Activated B cell treated with CpG ODN at 0.5 μM for 24 hours (primary cell): ENCODE data around the gene EEF1E1. TPM values are rescaled to one million over a fixed set of nuclear protein-coding genes. Genes with fewer than 3 reads are reported as not detected.

Experiments used
- ATAC-seq: fragments of 200-7000 bp; cut with Tn5 transposase; one replicate; pipeline ENCODE4 v1.10.0; 2021; ENCODE audit warnings: low read depth, mild to moderate bottlenecking, moderate library complexity
- CTCF ChIA-PET: fragments of 350-600 bp; sonication (Branson Sonifier 250); formaldehyde crosslinking; loops from one replicate; lab custom pipeline; 2021; ENCODE audit warnings: antibody characterized with exemption; lab: Charles Lee
- POLR2A ChIA-PET: fragments of 350-600 bp; sonication (Branson Sonifier 250); formaldehyde crosslinking; loops from one replicate; lab custom pipeline; 2021; ENCODE audit warnings: antibody characterized with exemption; lab: Charles Lee
- DNase-seq: peaks from one replicate; pipeline ENCODE4 v3.0.0; 2022
- H3K27ac Mint-ChIP-seq: one replicate; pipeline ENCODE4 v1.8.0; 2020; ENCODE audit warnings: mixed read lengths
- H3K27me3 Mint-ChIP-seq: one replicate; pipeline ENCODE4 v1.8.0; 2021; ENCODE audit warnings: mixed read lengths
- H3K36me3 Mint-ChIP-seq: one replicate; pipeline ENCODE4 v1.8.0; 2021; ENCODE audit warnings: low read depth, mixed read lengths
- H3K4me1 Mint-ChIP-seq: one replicate; pipeline ENCODE4 v1.8.0; 2021; ENCODE audit warnings: mixed read lengths
- H3K4me3 Mint-ChIP-seq: one replicate; pipeline ENCODE4 v1.8.0; 2020; ENCODE audit warnings: mild to moderate bottlenecking, mixed read lengths
- H3K9me3 Mint-ChIP-seq: one replicate; pipeline ENCODE4 v1.8.0; 2020; ENCODE audit warnings: mixed read lengths
- intact Hi-C: fragments of 100-400 bp; cut with micrococcal nuclease; formaldehyde crosslinking; loops from one replicate; pipeline ENCODE4 v1.15.1; 2024
- total RNA-seq: library from RNA; stranded (reverse); gene quantifications from 2 replicates; pipeline ENCODE4 v1.2.3, GENCODE V29; 2022
- TF ChIP-seq, protein P1 (sequence below): fragments of 200-600 bp; IDR thresholded peaks from one replicate; pipeline ENCODE4 v1.8.0; 2022; ENCODE audit warnings: antibody characterized with exemption, mild to moderate bottlenecking

The EEF1E1 gene
- total RNA-seq, 1 donor from 2014 or later: 32.5 TPM

DNA sequence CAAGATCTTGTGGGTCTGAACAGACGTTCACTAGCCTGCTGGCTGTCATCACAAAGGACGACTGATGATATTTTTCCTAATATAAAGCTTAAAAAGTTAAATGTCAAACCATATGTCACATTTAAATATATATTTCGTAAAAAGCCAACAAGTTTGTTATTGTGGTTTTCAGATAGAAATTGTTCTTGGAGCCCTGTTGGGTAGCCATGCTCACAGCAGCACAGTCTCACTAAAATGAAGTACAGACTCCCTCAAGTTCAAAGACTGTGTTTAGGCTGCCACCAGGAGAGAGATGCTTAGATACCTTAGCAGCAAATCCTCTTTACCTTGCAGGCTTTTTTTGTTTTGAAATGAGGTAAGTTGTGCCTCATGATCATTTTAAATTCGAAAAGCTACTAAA, 17.8 kb downstream of the EEF1E1 start:
- Mint-ChIP-seq H3K9me3 (peaks cover 9% of the 10 kb centered on the region), H3K27me3 (no peaks in the 10 kb centered on the region), H3K36me3 (peaks cover 70% of the 10 kb centered on the region), H3K4me3 (no peak overlapping the region), H3K4me1 (peaks cover 4% of the 10 kb centered on the region), H3K27ac (no peak overlapping the region)
- ATAC-seq: no peak
- intact Hi-C loops: no loop called here
- ChIA-PET POLR2A (interaction anchor here (1.0 kb wide), 1 partner anchor 18 kb away, joined by 4 read pairs; the partner anchor contains the start of gene EEF1E1), CTCF (no interaction called here)
- no peak for DNase-seq
- TF ChIP-seq, protein P1, sequence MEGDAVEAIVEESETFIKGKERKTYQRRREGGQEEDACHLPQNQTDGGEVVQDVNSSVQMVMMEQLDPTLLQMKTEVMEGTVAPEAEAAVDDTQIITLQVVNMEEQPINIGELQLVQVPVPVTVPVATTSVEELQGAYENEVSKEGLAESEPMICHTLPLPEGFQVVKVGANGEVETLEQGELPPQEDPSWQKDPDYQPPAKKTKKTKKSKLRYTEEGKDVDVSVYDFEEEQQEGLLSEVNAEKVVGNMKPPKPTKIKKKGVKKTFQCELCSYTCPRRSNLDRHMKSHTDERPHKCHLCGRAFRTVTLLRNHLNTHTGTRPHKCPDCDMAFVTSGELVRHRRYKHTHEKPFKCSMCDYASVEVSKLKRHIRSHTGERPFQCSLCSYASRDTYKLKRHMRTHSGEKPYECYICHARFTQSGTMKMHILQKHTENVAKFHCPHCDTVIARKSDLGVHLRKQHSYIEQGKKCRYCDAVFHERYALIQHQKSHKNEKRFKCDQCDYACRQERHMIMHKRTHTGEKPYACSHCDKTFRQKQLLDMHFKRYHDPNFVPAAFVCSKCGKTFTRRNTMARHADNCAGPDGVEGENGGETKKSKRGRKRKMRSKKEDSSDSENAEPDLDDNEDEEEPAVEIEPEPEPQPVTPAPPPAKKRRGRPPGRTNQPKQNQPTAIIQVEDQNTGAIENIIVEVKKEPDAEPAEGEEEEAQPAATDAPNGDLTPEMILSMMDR: no peak

DNA sequence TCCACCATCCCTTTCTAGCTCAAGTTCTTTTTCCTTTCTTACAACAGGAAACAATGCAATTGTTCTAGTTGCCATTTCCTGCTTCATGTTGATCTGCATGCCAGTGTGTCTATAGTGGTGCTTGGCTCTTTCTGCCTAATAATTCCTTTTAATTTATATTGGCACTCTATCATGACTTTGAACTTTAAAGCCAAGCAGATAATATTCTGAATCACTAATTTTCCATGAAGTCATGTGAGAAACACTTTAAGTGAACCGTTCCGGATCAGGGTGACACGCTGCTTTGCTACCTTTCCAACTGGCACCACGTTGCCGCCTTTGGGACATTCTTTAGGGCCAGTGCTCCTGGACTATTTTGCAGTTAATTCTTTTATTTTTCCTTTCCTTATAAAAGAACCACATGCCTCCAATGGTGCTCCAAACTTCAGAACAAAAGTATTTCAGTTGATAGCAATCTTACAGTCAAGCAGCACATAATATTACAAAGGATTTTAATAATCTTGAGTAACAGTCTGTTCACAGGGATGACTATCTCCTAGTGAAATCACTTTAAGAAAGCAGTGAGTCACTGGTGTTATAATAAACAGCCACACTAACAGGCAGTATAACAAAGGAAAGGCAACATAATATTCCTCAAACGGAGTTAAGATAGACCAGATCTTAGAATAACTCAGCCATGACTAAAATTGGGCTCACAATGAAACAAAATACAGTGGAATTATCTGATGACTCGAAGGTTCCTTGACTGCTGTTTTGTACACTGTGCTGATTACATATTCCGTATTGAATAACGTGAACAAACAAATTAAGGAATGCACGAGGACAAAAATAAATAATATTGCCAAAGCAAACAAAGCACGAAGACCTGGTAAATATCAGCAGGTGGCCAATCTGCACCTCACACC, 19.1 kb downstream of the EEF1E1 start:
- peaks cover 60% of the 10 kb centered on the region for H3K36me3 Mint-ChIP-seq
- H3K4me1 Mint-ChIP-seq: peaks cover 4% of the 10 kb centered on the region
- CTCF ChIA-PET: no interaction called here
- no peak overlapping the region for H3K27ac Mint-ChIP-seq
- POLR2A ChIA-PET: no interaction called here
- H3K27me3 Mint-ChIP-seq: no peaks in the 10 kb centered on the region
- H3K9me3 Mint-ChIP-seq: peaks cover 3% of the 10 kb centered on the region
- H3K4me3 Mint-ChIP-seq: no peak overlapping the region
- DNase-seq (no peak), ATAC-seq (no peak)
- intact Hi-C loops: no loop called here
- TF ChIP-seq, protein P1: no peak

DNA sequence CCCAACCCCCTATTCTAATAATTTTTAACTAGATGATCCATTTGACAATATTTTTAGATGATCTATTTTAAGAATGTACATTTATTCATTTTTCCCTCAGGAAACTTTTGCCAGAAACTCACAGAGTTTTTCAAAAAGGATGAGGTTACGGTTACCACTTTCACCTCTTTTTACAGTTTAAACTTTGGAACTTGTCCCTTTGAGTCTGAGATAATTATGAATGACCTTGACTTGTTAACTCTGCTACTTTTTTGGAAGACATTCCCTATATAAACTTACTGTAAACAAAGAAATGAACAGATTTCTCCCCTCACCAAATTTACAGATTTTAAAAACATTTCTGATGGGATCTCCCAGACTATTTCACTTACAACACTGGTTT, 19.8 kb downstream of the EEF1E1 start:
- TF ChIP-seq, protein P1: no peak
- H3K27ac Mint-ChIP-seq: no peak overlapping the region
- intact Hi-C loops: no loop called here
- peaks cover 55% of the 10 kb centered on the region for H3K36me3 Mint-ChIP-seq
- ATAC-seq (no peak), DNase-seq (no peak)
- H3K4me3 Mint-ChIP-seq: no peak overlapping the region
- H3K27me3 Mint-ChIP-seq: no peaks in the 10 kb centered on the region
- ChIA-PET POLR2A (no interaction called here), CTCF (no interaction called here)
- H3K4me1 Mint-ChIP-seq: peaks cover 4% of the 10 kb centered on the region
- H3K9me3 Mint-ChIP-seq: no peaks in the 10 kb centered on the region

DNA sequence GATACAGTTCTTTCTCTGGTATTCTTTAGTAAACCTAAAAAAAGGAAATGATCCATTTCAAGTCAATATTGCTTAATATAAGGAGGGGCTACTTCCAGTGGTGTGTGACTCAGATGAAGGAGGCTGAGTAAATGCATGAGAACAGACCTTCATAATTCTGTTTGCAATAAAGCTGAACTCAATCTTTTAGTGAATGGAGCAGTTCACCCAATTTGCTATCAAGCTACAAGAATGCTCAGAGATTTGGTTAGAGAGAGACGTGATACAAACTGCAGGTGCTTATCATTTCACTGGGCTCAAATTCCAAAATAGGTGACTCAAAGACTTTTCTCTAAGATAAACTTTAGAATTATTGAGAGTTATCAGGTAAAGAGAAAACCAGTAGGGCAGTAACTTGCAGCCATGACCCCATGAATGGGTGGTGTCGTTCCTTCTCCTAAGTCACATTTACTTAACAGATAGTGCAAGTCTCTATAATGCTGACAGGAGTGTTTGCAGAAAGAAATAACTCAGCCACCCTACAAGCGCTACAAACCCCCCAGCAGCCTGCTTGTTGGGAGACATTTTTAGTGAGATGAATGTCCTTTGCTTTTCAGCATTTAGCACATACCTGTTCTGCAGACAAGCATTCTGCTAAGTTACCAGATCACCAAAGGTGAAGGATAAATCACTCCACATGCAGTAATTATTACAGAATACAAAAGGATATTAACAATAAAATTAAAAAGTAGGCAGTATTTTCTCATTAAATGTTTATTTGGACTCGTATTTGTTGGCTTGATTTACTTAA, 21.8 kb downstream of the EEF1E1 start:
- peaks cover 37% of the 10 kb centered on the region for H3K36me3 Mint-ChIP-seq
- H3K4me3 Mint-ChIP-seq: no peak overlapping the region
- peaks cover 4% of the 10 kb centered on the region for H3K4me1 Mint-ChIP-seq
- no peaks in the 10 kb centered on the region for H3K27me3 Mint-ChIP-seq
- DNase-seq (no peak), ATAC-seq (no peak)
- ChIA-PET CTCF (no interaction called here), POLR2A (no interaction called here)
- H3K9me3 Mint-ChIP-seq: no peaks in the 10 kb centered on the region
- TF ChIP-seq, protein P1: no peak
- H3K27ac Mint-ChIP-seq: no peak overlapping the region
- intact Hi-C loops: no loop called here

DNA sequence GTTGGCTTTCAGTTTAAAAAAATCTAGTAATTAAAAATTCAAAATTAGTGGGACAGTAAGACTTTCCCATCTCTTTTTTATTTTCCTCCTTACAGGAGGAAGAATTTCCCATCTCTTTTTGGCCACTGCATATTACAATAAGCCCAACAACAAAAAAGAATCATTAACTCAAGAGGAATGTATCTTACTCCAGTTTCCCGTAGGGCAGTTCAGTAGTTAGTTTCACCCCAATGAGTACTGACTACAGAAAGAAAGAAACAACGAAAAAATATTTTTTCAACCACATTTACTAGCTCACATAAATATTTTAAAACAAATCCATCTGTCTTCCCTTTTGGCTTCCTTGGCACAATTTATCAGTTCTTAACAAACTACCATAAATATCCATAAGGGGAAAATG, 23.2 kb downstream of the EEF1E1 start:
- no peak for DNase-seq
- Mint-ChIP-seq H3K36me3 (peaks cover 32% of the 10 kb centered on the region), H3K4me3 (no peak overlapping the region), H3K27me3 (no peaks in the 10 kb centered on the region), H3K9me3 (no peaks in the 10 kb centered on the region), H3K27ac (no peak overlapping the region), H3K4me1 (peaks cover 4% of the 10 kb centered on the region)
- TF ChIP-seq, protein P1: no peak
- intact Hi-C loops: no loop called here
- ATAC-seq: no peak
- ChIA-PET CTCF (no interaction called here), POLR2A (no interaction called here)
